SK-N-SH (cell line): Measurements from ENCODE around the gene CD38. TPM values are rescaled to one million over a fixed set of nuclear protein-coding genes. Genes with fewer than 3 reads are reported as not detected.

Experiments
- CTCF ChIA-PET: fragments of 300-600, 350-600 bp; formaldehyde crosslinking; extraction: SDS; loops from one replicate; lab custom pipeline; 2021; lab: Yijun Ruan, JAX
- POLR2A ChIA-PET: fragments of 350-600 bp; sonication (Branson Sonifier 250); formaldehyde crosslinking; extraction: SDS; loops from one replicate; lab custom pipeline; 2020; ENCODE audit warnings: antibody characterized with exemption, inconsistent platforms; lab: Yijun Ruan, JAX
- DNase-seq: peaks from one replicate; pipeline ENCODE4 v3.0.0; 2012
- H2AFZ ChIP-seq: fragments of 200-600 bp; sonication (generic); 2 replicates; pipeline ENCODE4 v1.8.1; 2016; ENCODE audit warnings: antibody characterized with exemption, mild to moderate bottlenecking, low read depth
- H3F3A ChIP-seq: fragments of 200-600 bp; sonication (generic); replicated peaks from 2 replicates; pipeline ENCODE3; 2016; ENCODE audit warnings: antibody characterized with exemption, mild to moderate bottlenecking; ENCODE audit not compliant: insufficient read depth
- H3K27ac ChIP-seq, 2 experiments: fragments of 200-500 bp in 1 of 2; fragments of 200-600 bp in 1 of 2; sonication (Bioruptor generic) in 1 of 2; sonication (generic), shearing (Covaris generic) in 1 of 2; 2 replicates each; pipeline versions ENCODE4 v1.5.1 to v1.6.1; 2014 to 2016; ENCODE audit warnings: low read depth in 2 of 2, inconsistent platforms in 1 of 2, low read length in 1 of 2, mild to moderate bottlenecking in 1 of 2, mixed read lengths in 1 of 2
- H3K27me3 ChIP-seq: fragments of 200-600 bp; sonication (generic), shearing (Covaris generic); 2 replicates; pipeline ENCODE4 v1.6.1; 2016; ENCODE audit warnings: mixed run types; ENCODE audit not compliant: insufficient read depth
- H3K36me3 ChIP-seq, 2 experiments: fragments of 200-500 bp in 1 of 2; fragments of 200-600 bp in 1 of 2; sonication (Bioruptor generic) in 1 of 2; sonication (generic) in 1 of 2; replicated peaks in 1 of 2; 2 replicates each; pipeline versions ENCODE3 to v1.5.1; 2014 to 2016; ENCODE audit warnings: low read length in 1 of 2, mild to moderate bottlenecking in 1 of 2; ENCODE audit not compliant: insufficient read depth in 2 of 2, control insufficient read depth in 1 of 2
- H3K4me1 ChIP-seq, 2 experiments: fragments of 200-500 bp in 1 of 2; fragments of 200-600 bp in 1 of 2; sonication (Bioruptor generic) in 1 of 2; sonication (generic), shearing (Covaris generic) in 1 of 2; 2 replicates each; pipeline versions ENCODE4 v1.5.1 to v1.6.1; 2014 to 2016; ENCODE audit warnings: low read depth in 1 of 2, low read length in 1 of 2, mixed run types in 1 of 2; ENCODE audit not compliant: insufficient read depth in 2 of 2, control insufficient read depth in 1 of 2
- H3K4me2 ChIP-seq: fragments of 200-600 bp; sonication (generic), shearing (Covaris generic); 2 replicates; pipeline ENCODE4 v1.6.1; 2017; ENCODE audit warnings: mixed run types
- H3K4me3 ChIP-seq, 2 experiments: fragments of 200-500 bp in 1 of 2; fragments of 200-600 bp in 1 of 2; sonication (Bioruptor generic) in 1 of 2; sonication (generic), shearing (Covaris generic) in 1 of 2; 2 replicates each; pipeline versions ENCODE4 v1.5.1 to v1.8.1; 2014 to 2016; ENCODE audit warnings: low read depth in 2 of 2, inconsistent platforms in 1 of 2, low read length in 1 of 2, mild to moderate bottlenecking in 1 of 2, mixed read lengths in 1 of 2, moderate library complexity in 1 of 2
- H3K79me2 ChIP-seq: fragments of 200-600 bp; sonication (generic); 2 replicates; pipeline ENCODE4 v1.8.1; 2017; ENCODE audit warnings: mild to moderate bottlenecking; ENCODE audit not compliant: insufficient read depth
- H3K9ac ChIP-seq: fragments of 200-600 bp; sonication (generic); 2 replicates; pipeline ENCODE4 v1.6.1; 2017; ENCODE audit warnings: mixed run types
- H3K9me2 ChIP-seq: fragments of 200-600 bp; sonication (generic); 2 replicates; pipeline ENCODE4 v1.6.1; 2017; ENCODE audit warnings: mixed run types
- H3K9me3 ChIP-seq: fragments of 200-600 bp; sonication (generic); 2 replicates; pipeline ENCODE4 v1.6.1; 2017; ENCODE audit warnings: mixed run types, mild to moderate bottlenecking, moderate library complexity
- H4K20me1 ChIP-seq: fragments of 200-600 bp; sonication (generic); 2 replicates; pipeline ENCODE4 v1.6.1; 2017; ENCODE audit warnings: mild to moderate bottlenecking, mixed run types; ENCODE audit not compliant: insufficient read depth
- CTCF ChIP-seq: fragments of 200-600 bp; sonication (generic); IDR thresholded peaks from 2 replicates; pipeline ENCODE4 v1.6.1; 2017; ENCODE audit warnings: antibody characterized with exemption, mild to moderate bottlenecking, moderate library complexity
- EZH2phosphoT487 ChIP-seq: fragments of 200-600 bp; sonication (generic); IDR thresholded peaks from 2 replicates; pipeline ENCODE4 v1.6.1; 2017; ENCODE audit warnings: low read depth, mixed run types, mild to moderate bottlenecking, antibody characterized with exemption, moderate library complexity, borderline replicate concordance
- FOSL2 ChIP-seq: IDR thresholded peaks from 2 replicates; pipeline ENCODE4 v1.4.0; 2012; ENCODE audit warnings: low read depth, mild to moderate bottlenecking, moderate library complexity, borderline replicate concordance
- FOXJ3 ChIP-seq: sonication (generic); formaldehyde crosslinking; IDR thresholded peaks from 2 replicates; pipeline ENCODE4 v1.5.1; 2020; ENCODE audit warnings: mild to moderate bottlenecking, missing genetic modification reagents
- FOXM1 ChIP-seq: IDR thresholded peaks from 2 replicates; pipeline ENCODE4 v1.4.0; 2012; ENCODE audit warnings: low read depth, mild to moderate bottlenecking
- GABPA ChIP-seq: IDR thresholded peaks from 2 replicates; pipeline ENCODE4 v1.4.0; 2012; ENCODE audit warnings: low read depth, mild to moderate bottlenecking
- IRF3 ChIP-seq: fragments of 150-350 bp; IDR thresholded peaks from 2 replicates; pipeline ENCODE4 v1.6.1; 2016; ENCODE audit warnings: mild to moderate bottlenecking, low read depth, low read length
- MAX ChIP-seq: IDR thresholded peaks from 2 replicates; pipeline ENCODE4 v1.4.0; 2012; ENCODE audit warnings: low read depth
- NRF1 ChIP-seq: IDR thresholded peaks from 2 replicates; pipeline ENCODE4 v1.6.1; 2012; ENCODE audit warnings: low read depth, mild to moderate bottlenecking, low read length
- POLR2AphosphoS5 ChIP-seq: IDR thresholded peaks from 2 replicates; pipeline ENCODE4 v1.6.1; 2012; ENCODE audit warnings: low read depth, low read length
- REST ChIP-seq: IDR thresholded peaks from 2 replicates; pipeline ENCODE4 v1.6.1; 2012; ENCODE audit warnings: mild to moderate bottlenecking, low read depth, low read length, moderate library complexity
- SIN3A ChIP-seq: IDR thresholded peaks from 2 replicates; pipeline ENCODE4 v1.6.1; 2012; ENCODE audit warnings: low read depth, mild to moderate bottlenecking, low read length, moderate library complexity, borderline replicate concordance
- SMC3 ChIP-seq: IDR thresholded peaks from 2 replicates; pipeline ENCODE4 v1.6.1; 2012; ENCODE audit warnings: low read depth, low read length, improper control_type of control experiment
- TAF1 ChIP-seq: IDR thresholded peaks from 2 replicates; pipeline ENCODE4 v1.6.1; 2012; ENCODE audit warnings: low read depth, mild to moderate bottlenecking, low read length, moderate library complexity, borderline replicate concordance
- USF2 ChIP-seq: fragments of 150-350 bp; IDR thresholded peaks from 2 replicates; pipeline ENCODE4 v1.6.1; 2017; ENCODE audit warnings: antibody characterized with exemption, low read length, low read depth, borderline replicate concordance
- YY1 ChIP-seq: IDR thresholded peaks from 2 replicates; pipeline ENCODE4 v1.4.0; 2012; ENCODE audit warnings: low read depth, mild to moderate bottlenecking
- ZBTB33 ChIP-seq: IDR thresholded peaks from 2 replicates; pipeline ENCODE4 v1.4.0; 2012; ENCODE audit warnings: low read depth, borderline replicate concordance
- WGBS: methylation state at CpG from one replicate; pipeline ENCODE4 v1.1.6; 2017; ENCODE audit warnings: low lambda C conversion rate; 5-methylcytosine and 5-hydroxymethylcytosine counted together
- polyA plus RNA-seq, 3 experiments: library from polyadenylated mRNA; depleted of rRNA; stranded (reverse); fragments of >200 nt; gene quantifications; 2 replicates each; pipeline ENCODE4 v1.2.3, GENCODE V29; 2012

CD38 gene
- polyA plus RNA-seq, 1 of the 3 experiments (the other 2 are of a cell fraction): 0.02 TPM

GRCh38 chr4:15781427-15782095 is 3.4 kb downstream of the CD38 start:
- Histone ChIP-seq H3K9me3 (no peaks in the 10 kb centered on the region), H3K36me3 (no peaks in the 10 kb centered on the region), H3K4me3 (no peak overlapping the region), H3K27ac (no peak overlapping the region), H3K4me1 (peaks cover 0 to 10% of the 10 kb centered on the region in 2 experiments; a peak in 2 of 4 replicates), H4K20me1 (no peaks in the 10 kb centered on the region), H3K27me3 (peaks cover 16% of the 10 kb centered on the region), H3K9me2 (no peaks in the 10 kb centered on the region), H3K9ac (no peak overlapping the region), H3F3A (no peaks in the 10 kb centered on the region), H3K79me2 (no peaks in the 10 kb centered on the region), H2AFZ (no peak overlapping the region), H3K4me2 (no peak overlapping the region)
- 65% methylated on average over 6 of the region's 6 CpGs for WGBS
- ChIA-PET CTCF (interaction anchor here (0.8 to 5.4 kb wide), 3 partner anchors 24 to 174 kb away, joined by 3 to 26 read pairs (median 17); no protein-coding TSS in a partner anchor), POLR2A (no interaction called here)
- no peak for DNase-seq
- TF ChIP-seq POLR2AphosphoS5: no peak
- TF ChIP-seq IRF3: no peak
- TF ChIP-seq USF2: no peak
- TF ChIP-seq REST: no peak
- TF ChIP-seq EZH2phosphoT487: no peak
- TF ChIP-seq GABPA: no peak
- TF ChIP-seq TAF1: no peak
- no peak for TF ChIP-seq MAX
- no peak for TF ChIP-seq CTCF
- TF ChIP-seq SMC3: no peak
- no peak for TF ChIP-seq FOXJ3 (CRISPR knock-in tag)
- no peak for TF ChIP-seq NRF1
- TF ChIP-seq YY1: no peak
- TF ChIP-seq FOXM1: no peak
- TF ChIP-seq FOSL2: no peak
- no peak for TF ChIP-seq ZBTB33
- no peak for TF ChIP-seq SIN3A
